Measurements from ENCODE around the gene SERINC4.
"Not testable (repeated sequence)": the region's sequence is repeated elsewhere in the genome, so short reads cannot be mapped to it uniquely, and the experiment has no call there.

The SERINC4 gene

DNA sequence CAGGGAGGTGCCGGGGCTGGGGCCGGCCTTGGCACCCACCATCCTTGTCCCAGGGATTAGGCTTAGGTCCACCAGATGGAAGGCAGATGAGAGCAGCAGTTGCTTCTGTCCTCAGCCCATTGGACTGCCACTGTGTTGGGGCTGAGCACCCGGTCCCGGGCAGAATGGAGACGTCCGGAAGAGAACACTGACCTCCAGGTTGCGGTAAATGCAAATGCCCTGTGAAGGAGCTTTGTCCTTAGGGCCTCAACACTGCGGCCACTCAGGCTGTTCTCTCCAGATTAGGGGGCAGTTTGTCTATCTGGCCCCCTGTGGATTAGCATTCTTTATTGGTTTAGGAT, at the start of gene SERINC4:
Gene SERINC4 (minus strand): TSS at position 276 of the 341 bp plus-strand sequence. CDS start 234 bp downstream, at position 42.
- no peak for ATAC-seq
- DNase-seq = no peak

DNA sequence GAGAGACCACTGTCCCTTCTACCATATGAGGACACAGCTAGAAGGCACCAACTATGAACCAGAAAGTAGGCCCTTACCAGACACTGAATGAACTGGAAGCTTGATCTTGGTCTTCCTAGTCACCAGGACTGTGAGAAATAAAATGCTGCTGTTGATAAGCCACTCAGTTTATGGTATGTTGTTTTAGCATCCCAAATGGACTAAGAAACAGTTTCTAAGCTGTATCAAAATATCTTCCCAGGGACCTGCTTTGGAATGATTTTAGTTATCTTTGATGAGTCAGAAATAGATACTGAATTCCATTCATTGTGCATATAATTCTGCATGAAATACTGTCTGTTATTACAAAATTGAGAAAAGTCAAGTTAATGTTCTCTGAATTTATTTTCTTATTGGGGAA, 45.4 kb upstream of the SERINC4 start:
- ATAC-seq = no peak
- no peak for DNase-seq

DNA sequence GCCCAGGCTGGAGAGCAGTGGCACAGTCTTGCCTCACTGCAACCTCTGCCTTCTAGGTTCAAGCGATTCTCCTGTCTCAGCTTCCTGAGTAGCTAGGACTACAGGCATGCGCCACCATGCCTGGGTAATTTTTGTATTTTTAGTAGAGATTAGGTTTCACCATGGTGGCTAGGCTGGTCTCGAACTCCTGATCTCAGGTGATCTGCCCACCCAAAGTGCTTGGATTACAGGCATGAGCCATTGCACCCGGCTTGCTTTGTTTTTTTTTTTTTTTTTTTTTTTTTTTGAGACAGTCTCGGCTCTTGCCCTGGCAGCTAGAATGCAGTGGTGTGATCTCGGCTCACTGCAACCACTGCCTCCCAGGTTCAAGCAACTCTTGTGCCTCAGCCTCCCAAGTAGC, 32.5 kb upstream of the SERINC4 start:
- ATAC-seq, DNase-seq: not testable (repeated sequence)

DNA sequence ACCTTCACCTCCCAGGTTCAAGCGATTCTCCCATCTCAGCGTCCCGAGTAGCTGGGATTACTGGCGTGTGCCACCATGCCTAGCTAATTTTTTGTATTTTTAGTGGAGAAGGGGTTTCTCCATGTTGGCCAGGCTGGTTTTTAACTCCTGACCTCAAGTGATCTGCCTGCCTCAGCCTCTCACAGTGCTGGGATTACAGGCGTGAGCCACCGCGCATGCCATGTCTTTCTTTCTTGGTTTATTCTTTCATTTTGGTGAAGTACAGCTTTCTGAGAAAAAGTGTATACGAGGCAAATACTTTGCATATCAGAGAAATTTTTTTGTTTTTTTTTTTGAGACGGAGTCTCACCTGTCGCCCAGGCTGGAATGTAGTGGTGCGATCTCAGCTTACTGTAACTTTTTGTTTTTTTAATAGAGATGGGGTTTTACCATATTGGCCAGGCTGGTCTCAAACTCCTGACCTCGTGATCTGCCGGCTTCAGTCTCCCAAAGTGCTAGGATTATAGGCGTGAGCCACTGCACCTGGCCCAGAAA, 31.6 kb upstream of the SERINC4 start:
- ATAC-seq, DNase-seq: not testable (repeated sequence)

DNA sequence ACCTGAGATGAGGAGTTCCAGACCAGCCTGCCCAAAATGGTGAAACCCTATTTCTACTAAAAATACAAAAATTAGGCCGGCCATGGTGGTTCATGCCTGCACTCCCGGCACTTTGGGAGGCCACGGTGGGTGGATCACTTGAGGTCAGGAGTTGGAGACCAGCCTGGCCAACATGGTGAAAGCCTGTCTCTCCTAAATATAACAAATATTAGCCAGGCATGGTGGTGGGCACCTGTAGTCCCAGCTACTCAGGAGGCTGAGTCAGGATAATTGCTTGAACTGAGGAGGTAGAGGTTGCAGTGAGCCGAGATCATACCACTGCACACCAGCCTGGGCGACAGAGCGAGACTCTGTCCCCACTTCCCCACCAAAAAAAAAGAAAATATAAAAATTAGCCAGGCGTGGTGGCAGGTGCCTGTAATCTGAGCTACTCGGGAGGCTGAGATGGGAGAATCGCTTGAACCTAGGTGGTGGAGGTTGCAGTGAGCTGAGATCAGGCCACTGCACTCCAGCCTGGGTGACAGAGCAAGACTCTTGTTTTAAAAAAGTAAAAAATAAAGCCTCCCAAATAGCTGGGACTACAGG, 30.8 kb upstream of the SERINC4 start:
- ATAC-seq, DNase-seq: not testable (repeated sequence)

DNA sequence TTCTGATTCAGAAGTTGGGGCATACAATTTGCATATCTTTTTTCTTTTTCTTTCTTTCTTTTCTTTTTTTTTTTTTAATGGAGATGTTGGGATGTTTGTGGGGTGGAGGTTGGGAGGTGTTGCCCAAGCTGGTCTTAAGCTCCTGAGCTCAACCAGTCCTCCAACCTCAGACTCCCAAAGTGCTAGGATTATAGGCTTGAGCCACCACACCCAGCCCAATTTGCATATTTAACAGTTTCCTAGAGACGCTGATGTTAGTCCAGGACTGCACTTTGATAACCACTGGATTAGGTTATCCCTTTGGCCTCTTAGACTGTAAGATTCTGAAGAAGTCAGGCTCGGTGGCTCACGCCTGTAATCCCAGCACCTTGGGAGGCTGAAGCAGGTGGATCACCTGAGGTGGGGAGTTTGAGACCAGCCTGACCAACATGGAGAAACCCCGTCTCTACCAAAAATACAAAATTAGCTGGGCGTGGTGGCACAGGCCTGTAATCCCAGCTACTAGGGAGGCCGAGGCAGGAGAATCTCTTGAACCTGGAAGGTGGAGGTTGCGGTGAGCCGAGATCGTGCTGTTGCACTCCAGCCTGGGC, 30.0 kb upstream of the SERINC4 start:
- DNase-seq, ATAC-seq: not testable (repeated sequence)

DNA sequence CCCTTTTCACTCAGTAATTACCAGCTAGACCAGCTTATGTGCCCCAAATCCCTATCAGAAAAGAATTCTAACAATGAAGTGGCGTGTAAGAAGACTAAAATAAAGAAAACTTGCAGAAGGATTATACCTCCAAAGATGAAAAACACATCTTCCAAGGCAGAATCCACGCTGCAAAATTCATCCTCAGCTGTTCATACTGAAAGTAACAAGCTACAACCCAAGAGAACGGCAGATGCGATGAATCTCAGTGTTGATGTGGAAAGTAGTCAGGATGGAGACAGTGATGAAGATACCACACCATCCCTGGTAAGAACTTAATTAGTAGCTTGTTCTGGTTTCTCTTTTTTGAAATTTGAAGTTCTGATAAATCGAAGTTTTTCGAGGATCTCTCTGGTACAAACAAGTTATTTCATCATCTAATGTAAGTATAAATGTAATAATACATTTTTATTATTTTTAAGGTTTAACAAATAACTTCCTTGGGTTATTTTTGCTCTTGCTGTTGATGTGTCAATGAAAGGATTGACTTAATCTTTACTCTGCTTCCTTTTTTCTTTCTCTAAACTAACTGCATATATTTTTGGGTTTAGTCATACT, 28.1 kb upstream of the SERINC4 start:
- no peak for DNase-seq

DNA sequence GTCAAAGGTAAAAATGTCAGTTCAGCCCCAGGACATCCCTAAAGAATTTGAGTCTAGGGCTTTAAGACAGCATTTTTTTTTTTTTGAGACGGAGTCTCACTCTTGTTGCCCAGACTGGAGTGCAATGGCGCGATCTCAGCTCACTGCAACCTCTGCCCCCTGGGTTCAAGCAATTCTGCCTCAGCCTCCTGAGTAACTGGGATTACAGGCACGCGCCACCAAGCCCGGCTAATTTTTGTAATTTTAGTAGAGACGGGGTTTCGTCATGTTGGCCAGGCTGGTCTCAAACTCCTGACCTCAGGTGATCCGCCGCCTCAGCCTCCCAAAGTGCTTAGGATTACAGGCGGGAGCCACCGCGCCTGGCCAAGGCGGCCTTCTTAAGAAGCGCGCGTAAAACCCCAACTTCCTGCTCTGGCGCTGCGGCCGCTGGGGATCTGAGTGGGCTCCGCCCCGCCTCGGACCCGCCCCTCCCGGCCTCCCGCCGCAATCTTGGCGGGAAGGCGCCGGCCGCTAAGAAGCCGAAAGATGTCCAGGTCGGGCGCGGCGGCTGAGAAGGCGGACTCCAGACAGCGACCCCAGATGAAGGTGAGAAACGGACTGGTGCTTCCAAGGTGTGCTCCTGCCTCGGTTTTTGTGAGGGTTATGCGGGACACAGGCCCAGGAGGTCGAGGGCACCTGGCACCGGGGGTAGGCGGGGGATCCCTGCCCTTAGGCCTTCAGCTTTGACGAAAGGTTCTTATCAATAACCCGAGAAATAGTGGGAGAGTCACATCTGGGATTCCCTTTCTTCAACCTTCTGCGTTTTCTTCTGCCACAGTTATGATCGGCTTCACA, 26.7 kb upstream of the SERINC4 start, which contains the start of gene WDR76:
Gene WDR76 (plus strand): TSS at position 495 of the 834 bp plus-strand sequence. CDS start 31 bp downstream, at position 526.
- DNase-seq (peak; percentile 89), ATAC-seq (peak; percentile 84)

More for the DNA sequence above, 28.1 kb upstream of the SERINC4 start:
- peak; percentile 29 for ATAC-seq

DNA sequence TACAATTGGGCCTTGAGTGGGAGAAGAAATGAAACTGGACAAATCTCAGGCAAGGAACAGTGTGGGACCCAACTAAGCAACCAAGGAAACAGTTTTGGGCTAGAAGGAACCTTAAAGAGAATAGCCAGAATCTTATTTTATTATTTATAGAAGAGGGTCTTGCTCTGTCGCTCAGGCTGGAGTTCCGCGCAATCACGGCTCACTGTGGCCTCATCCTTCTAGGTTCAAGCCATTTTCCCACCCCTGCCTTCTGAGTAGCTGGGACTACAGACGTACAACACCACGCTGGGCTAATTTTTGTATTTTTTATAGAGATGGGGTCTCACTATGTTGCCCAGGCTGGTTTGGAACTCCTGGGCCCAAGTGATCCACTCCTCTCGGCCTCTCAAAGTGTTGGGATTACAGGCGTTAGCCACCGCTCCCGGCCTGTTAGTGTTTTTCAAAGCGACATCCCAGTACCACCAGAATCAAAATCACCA, 26.0 kb upstream of the SERINC4 start:
- DNase-seq (no peak), ATAC-seq (no peak)

DNA sequence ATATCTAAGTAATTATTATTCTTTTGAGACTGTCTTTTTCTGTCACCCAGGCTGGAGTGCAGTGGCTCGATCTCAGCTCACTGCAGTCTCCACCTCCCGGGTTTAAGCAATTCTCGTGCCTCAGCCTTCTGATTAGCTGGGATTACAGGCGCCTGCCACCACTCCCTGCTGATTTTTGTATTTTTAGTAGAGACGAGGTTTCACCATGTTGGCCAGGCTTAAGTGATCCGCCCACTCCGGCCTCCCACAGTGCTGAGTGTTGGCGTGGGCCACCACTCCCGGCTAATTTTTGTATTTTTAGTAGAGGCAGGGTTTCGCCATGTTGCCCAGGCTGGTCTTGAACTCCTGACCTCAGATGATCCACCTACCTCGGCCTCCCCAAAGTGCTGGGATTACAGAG, 25.3 kb upstream of the SERINC4 start:
- not testable (repeated sequence) for DNase-seq, ATAC-seq

DNA sequence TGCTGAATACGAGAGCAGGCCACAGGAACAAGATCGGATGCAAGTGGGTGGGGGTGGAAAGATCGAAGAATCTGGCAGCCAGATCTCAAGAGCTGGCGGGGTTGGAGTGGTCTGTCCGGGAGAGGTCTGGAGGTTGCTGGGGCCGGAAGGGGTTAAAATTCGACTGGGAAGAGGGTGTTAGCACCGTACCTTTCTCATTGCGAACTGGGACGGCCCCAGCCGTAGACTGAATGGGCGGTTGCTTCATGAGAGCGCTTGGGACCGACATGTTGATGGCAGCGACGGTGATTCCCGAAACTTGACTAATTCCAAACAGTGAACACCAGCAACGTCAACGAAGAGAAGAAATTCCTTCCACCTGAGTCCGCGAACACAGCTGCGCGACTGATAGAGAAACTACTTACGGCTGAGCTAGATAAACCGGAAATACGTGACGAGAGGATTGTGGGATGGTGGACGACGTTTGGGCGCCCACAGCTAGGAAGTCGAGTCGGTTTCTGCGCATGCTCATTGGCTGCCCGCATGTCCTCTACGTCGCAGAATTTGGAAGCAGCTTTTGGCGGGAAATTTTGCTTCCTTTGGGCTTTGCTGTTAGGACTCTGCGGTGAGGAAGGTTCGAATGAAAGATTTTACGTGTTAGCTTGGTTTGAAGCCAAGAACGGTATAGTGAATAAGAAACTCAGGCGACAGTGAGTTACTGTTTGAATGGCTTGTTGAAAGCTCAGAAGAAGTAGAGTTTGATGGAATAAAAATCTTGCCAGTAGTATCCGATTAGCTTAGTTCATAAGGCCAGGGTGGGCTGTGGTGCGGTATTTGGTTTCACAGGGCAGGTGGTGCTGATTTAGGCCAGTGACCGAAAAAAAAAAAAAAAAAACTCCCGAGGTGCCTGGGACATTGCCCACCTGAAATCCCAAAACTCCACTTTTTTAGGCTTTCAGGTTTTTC, 24.6 kb upstream of the SERINC4 start, which contains the start of gene MFAP1:
Gene MFAP1 (minus strand): TSS at position 389 of the 945 bp plus-strand sequence. CDS start 121 bp downstream, at position 268.
- peak; percentile 92 for DNase-seq
- ATAC-seq = peak; percentile 81

DNA sequence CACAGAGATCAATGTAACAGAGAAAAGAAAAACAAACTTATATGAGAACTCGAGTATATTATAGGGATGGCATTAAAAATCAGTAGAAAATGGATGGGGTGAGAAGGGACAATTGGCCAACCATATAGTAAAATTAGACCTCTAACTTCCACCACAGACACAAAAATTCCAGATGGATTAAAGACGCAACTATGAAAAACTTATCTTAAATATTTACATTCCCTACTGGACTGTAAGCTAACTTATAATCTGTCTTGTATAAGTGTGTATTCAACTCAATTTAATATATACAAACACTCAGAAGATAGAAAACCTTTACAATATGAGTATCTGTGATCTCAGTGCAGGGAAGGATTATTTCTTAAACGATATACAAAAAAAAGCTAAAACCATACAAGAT, 21.5 kb upstream of the SERINC4 start:
- ATAC-seq (no peak), DNase-seq (no peak)

DNA sequence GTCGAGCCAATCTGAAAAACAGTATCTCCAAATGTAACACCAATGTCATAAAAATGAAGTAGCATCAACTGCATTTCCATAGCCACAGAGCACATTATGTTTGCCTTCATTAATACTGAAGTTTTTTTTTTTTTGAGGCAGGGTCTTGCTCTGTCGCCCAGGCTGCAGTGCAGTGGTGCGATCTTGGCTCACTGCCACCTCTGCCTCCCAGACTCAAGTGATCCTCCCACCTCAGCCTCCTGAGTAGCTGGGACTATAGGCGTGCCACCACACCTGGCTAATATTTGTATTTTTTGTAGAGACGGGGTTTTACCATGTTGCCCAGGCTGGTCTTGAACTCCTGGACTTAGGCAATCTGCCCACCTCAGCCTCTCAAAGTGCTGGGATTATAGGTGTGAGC, 15.0 kb upstream of the SERINC4 start:
- not testable (repeated sequence) for ATAC-seq, DNase-seq

DNA sequence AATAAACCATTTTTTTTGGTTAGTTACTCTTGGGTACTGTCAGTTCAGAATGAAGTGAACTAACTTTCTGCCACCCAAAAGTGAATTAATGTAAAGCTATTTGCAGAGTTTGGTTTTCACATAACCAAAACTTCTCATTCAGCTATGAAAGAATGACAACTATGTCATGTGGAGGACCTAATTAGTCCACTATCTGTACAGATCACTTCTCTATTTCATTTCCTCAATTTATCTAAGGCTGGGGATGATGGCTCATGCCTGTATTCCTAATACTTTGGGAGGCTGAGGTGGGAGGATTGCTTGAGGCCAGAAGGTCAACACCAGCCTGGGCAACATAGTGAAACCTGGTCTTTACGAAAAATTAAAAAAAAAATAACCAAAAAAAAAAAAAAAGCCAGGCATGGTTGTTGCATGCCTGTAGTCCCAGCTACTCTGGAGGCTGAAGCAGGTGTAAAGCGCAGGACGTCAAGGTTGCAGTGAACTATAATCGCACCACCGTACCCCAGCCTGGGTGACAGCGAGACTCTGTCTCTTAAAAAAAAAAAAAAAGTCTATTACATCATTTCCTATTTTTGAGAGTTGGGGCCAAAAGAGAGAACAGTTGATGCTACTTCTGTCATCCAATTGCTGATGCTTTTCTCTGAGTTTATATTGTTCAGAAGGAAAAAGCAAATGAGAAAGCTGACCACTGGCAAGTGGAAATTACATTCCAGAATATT, 9.1 kb upstream of the SERINC4 start:
- ATAC-seq (peak; percentile 9), DNase-seq (no peak)

DNA sequence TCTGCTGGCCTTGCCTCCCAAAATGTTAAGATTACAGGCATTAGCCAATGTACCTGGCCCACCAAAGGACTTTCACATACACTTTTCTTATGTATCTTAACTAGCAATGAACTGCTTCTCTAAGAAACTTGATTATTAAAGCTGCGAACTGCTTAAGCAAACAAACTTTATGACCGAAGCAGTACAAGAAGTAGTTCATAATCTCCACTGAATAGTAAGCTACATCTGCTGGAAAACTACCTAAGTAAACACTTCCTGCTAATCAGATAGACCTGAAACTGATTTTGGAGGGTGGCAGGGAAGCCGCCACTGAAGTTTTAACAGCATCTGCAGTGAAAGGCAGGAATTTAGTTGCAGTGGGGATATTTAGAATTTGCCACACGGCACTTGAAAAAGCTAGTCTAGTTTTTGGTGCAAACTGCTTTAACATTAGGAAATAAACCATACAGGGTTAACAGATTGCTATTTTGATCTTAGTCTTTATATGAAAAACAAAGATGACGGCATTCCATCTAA, 8.5 kb upstream of the SERINC4 start:
- ATAC-seq (no peak), DNase-seq (no peak)

DNA sequence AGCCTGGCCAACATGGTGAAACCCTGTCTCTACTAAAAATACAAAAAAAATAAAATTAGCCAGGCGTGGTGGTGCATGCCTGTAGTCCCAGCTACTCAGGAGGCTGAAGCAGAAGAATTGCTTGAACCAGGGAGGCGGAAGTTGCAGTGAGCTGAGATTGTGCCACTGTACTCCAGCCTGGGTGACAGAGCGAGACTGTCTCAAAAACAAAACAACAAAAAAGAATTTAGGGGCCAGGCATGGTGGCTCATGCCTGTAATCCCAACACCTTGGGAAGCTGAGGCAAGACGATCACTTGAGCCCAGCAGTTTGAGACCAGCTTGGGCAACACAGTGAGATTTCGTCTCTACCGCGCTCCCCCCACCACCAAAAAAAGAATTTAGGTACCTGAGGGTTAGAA, 2.7 kb upstream of the SERINC4 start:
- ATAC-seq, DNase-seq: not testable (repeated sequence)

DNA sequence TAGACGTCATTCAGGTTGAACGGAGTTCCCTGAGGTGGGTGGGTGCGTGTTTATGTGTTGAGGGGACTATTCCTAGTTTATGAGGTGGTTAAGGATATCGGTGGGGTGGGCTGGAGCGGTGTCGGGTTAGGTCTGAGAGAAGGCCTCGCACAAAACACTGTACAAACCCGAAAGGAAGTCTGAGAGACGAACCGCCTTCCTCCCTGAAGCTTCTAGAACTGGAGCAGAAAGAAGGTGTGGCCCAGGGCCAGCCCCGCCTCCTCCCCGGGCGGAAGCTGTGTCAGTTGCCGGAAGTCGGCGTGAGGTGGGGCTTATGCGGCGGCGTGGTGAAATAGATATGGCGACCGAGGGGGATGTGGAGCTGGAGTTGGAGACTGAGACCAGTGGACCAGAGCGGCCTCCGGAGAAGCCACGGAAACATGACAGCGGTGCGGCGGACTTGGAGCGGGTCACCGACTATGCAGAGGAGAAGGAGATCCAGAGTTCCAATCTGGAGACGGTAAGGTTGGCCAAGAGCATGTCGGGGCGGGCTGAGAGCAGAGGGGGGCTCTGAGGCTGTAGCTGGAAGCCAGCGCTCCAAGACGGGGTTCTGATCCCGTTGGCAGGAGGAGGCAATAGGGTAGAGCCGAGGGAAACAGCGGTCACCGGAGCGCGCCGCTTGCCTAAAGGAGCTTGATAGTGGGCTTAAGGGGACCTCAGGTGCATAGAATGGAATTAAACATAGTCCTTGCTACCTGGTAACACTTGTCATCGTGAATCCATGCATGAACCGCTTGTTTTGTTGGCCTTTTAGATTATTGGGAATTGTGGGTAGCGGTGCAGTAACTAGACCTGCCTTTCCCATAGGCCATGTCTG, 494 bp upstream of the SERINC4 start, which contains the start of gene HYPK:
Gene HYPK (plus strand): TSS at position 314 of the 856 bp plus-strand sequence. CDS start 24 bp downstream, at position 338.
- ATAC-seq (peak; percentile 97), DNase-seq (peak; percentile 91)

DNA sequence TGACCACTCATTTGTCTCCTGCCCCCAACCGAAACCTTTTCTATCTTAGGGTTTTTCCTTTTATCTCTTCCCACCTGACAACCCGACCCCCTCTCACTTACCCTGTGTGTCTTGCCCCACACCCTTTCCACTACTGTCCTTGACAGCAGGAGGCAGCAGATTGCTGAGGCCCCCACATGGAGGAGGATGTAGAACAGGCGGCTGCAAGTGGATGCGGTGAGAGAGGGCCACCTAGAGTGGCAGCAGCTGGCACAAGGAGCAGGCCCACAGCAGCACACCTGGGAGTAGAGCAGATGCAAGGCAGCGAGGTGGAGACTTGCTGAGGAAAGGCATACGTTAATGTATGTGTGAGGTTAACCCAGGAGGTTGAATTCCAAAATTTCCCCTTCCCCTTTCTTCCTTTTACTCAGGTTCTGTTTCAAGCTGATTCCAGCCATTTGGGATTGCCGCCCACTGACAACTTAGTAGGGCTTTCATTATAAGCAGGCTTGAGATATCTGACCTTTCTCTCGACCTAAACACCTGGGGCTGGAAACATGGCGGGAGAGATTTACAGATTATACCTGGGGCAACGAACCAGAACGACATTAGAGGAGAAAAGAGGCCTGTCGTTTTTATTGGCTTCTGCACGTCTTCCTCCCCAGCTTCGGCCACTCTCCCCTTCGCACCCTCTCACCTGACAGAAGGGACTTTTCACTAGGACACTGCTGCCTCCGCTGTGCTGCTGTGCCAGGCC, 643 bp downstream of the SERINC4 start:
- ATAC-seq = no peak
- DNase-seq = no peak
